Panc1 (cell line): ENCODE data around the gene EXD3. TPM values are rescaled to one million over a fixed set of nuclear protein-coding genes. Genes with fewer than 3 reads are reported as not detected.
A peak's percentile ranks its signal among the peaks of the same experiment; 100 is the strongest.

Source experiments
- ATAC-seq: fragments of 200-7000 bp; cut with Tn5 transposase; 2 replicates; pipeline ENCODE4 v1.9.1; 2020; ENCODE audit warnings: mild to moderate bottlenecking, moderate library complexity
- BruUV-seq: library from RNA; stranded (reverse); fragments of 400-500 nt; replicated peaks from 2 replicates; lab custom pipeline; 2021; lab: Mats Ljungman, UMichigan
- CTCF ChIA-PET: fragments of 300-600 bp; sonication (Branson Sonifier 250); formaldehyde crosslinking; loops from one replicate; lab custom pipeline; 2022; ENCODE audit warnings: antibody characterized with exemption; lab: Charles Lee
- POLR2A ChIA-PET: fragments of 300-600 bp; sonication (Branson Sonifier 250); formaldehyde crosslinking; loops from one replicate; lab custom pipeline; 2022; ENCODE audit warnings: antibody characterized with exemption; lab: Charles Lee
- DNase-seq: peaks from one replicate; pipeline ENCODE4 v3.0.0-alpha.2; 2010; ENCODE audit warnings: low read depth, low spot score
- H3K27ac ChIP-seq: 2 replicates; pipeline ENCODE4 v1.5.1; 2011; ENCODE audit warnings: mild to moderate bottlenecking, low read length, inconsistent platforms
- H3K27me3 ChIP-seq: fragments of 200-500 bp; sonication (Bioruptor generic); 2 replicates; pipeline ENCODE4 v1.6.0; 2014; ENCODE audit warnings: low read length, inconsistent platforms; ENCODE audit not compliant: control insufficient read depth, insufficient read depth
- H3K36me3 ChIP-seq: fragments of 200-500 bp; sonication (Bioruptor generic); 2 replicates; pipeline ENCODE4 v1.5.1; 2014; ENCODE audit warnings: inconsistent platforms, mild to moderate bottlenecking, low read length, moderate library complexity; ENCODE audit not compliant: control insufficient read depth, insufficient read depth
- H3K4me1 ChIP-seq: 2 replicates; pipeline ENCODE4 v1.5.1; 2011; ENCODE audit warnings: inconsistent platforms, mild to moderate bottlenecking, low read length, moderate library complexity; ENCODE audit not compliant: control insufficient read depth, insufficient read depth
- H3K4me3 ChIP-seq, 2 experiments: 2 replicates each; pipeline ENCODE4 v1.5.1; 2011 to 2012; ENCODE audit warnings: low read depth in 2 of 2, low read length in 2 of 2, mild to moderate bottlenecking in 2 of 2, inconsistent platforms in 1 of 2, moderate library complexity in 1 of 2
- H3K9me3 ChIP-seq: fragments of 200-500 bp; sonication (Bioruptor generic); 2 replicates; pipeline ENCODE4 v1.5.1; 2014; ENCODE audit warnings: low read depth, mild to moderate bottlenecking, inconsistent platforms, low read length, moderate library complexity; ENCODE audit not compliant: control insufficient read depth, insufficient read depth
- CTCF ChIP-seq: fragments of 450-650 bp; IDR thresholded peaks from 2 replicates; pipeline ENCODE4 v1.5.1; 2017; ENCODE audit warnings: mild to moderate bottlenecking
- POLR2AphosphoS5 ChIP-seq: IDR thresholded peaks from 2 replicates; pipeline ENCODE4 v1.6.1; 2012; ENCODE audit warnings: mild to moderate bottlenecking, low read depth, low read length, moderate library complexity
- REST ChIP-seq, 2 experiments: IDR thresholded peaks; 2 replicates each; pipeline ENCODE4 v1.6.1; 2011 to 2012; ENCODE audit warnings: low read depth in 2 of 2, control low read depth in 1 of 2, low read length in 1 of 2, mild to moderate bottlenecking in 1 of 2, moderate library complexity in 1 of 2; ENCODE audit not compliant: insufficient read depth in 1 of 2
- SIN3A ChIP-seq: IDR thresholded peaks from 2 replicates; pipeline ENCODE4 v1.6.1; 2012; ENCODE audit warnings: low read depth, mild to moderate bottlenecking, low read length, moderate library complexity, borderline replicate concordance; ENCODE audit not compliant: insufficient read depth
- TCF7L2 ChIP-seq: IDR thresholded peaks from 2 replicates; pipeline ENCODE4 v1.6.1; 2011; ENCODE audit warnings: mild to moderate bottlenecking, low read depth, low read length, inconsistent platforms
- in situ Hi-C: cut with HindIII; loops from 2 replicates; pipeline ENCODE4 v1.10.0; 2016; ENCODE audit warnings: low sequenced_read_pairs, low pct_unique_long_range_greater_than_20kb
- intact Hi-C: fragments of 100-400 bp; cut with micrococcal nuclease; formaldehyde crosslinking; loops from one replicate; pipeline ENCODE4 v1.10.0; 2022; ENCODE audit not compliant: unreplicated experiment
- total RNA-seq: library from RNA; stranded (reverse); gene quantifications from one replicate; pipeline ENCODE4 v1.2.1, GENCODE V29; 2021; ENCODE audit not compliant: unreplicated experiment

Gene EXD3
- total RNA-seq, 1 experiment from 2014 or later, result 9.2 TPM

- H3K4me1 ChIP-seq, result peaks cover 52% of the 10 kb centered on the region
Measured at GRCh38 chr9:137303893-137304382, 119.0 kb downstream of the EXD3 start.

GRCh38 chr9:137303151-137303892 lies 119.6 kb downstream of the EXD3 start:
- in situ Hi-C loops, result no loop called here
- ChIA-PET POLR2A (no interaction called here), CTCF (no interaction called here)
- H3K9me3 ChIP-seq, result no peaks in the 10 kb centered on the region
- peak overlapping the region; percentile 35 to 46 for H3K4me3 ChIP-seq
- BruUV-seq, result no TSS peak
- ATAC-seq (no peak), DNase-seq (no peak)
- no peaks in the 10 kb centered on the region for H3K27me3 ChIP-seq
- intact Hi-C loops, result no loop called here
- peak overlapping the region; percentile 78 for H3K27ac ChIP-seq
- no peaks in the 10 kb centered on the region for H3K36me3 ChIP-seq
- H3K4me1 ChIP-seq, result peaks cover 53% of the 10 kb centered on the region
- TF ChIP-seq CTCF (no peak), SIN3A (no peak), REST (IDR thresholded peaks at IDR 0.05; ENCODE audit: insufficient read depth in 1 of 2, low read depth in 2 of 2, low read length in 1 of 2) (no peak), POLR2AphosphoS5 (no peak), TCF7L2 (no peak)

More at GRCh38 chr9:137303893-137304382, 119.0 kb downstream of the EXD3 start:
- ATAC-seq, result no peak
- ChIA-PET POLR2A (no interaction called here), CTCF (no interaction called here)
- no peak for TF ChIP-seq POLR2AphosphoS5
- TF ChIP-seq CTCF, result no peak
- no peak for TF ChIP-seq REST (IDR thresholded peaks at IDR 0.05; ENCODE audit: insufficient read depth in 1 of 2, low read depth in 2 of 2, low read length in 1 of 2)
- TF ChIP-seq TCF7L2, result no peak
- no peak for TF ChIP-seq SIN3A
- H3K4me3 ChIP-seq, result no peak overlapping the region
- intact Hi-C loops, result no loop called here
- H3K36me3 ChIP-seq, result no peaks in the 10 kb centered on the region
- no TSS peak for BruUV-seq
- in situ Hi-C loops, result no loop called here
- H3K9me3 ChIP-seq, result no peaks in the 10 kb centered on the region
- H3K27ac ChIP-seq, result peak overlapping the region; percentile 78
- H3K27me3 ChIP-seq, result no peaks in the 10 kb centered on the region
- no peak for DNase-seq
